Lower leg skin (tissue), 4 donors: Measurements from ENCODE around the gene OTUD7B. TPM values are rescaled to one million over a fixed set of nuclear protein-coding genes. Genes with fewer than 3 reads are reported as not detected.

Source experiments
- DNase-seq, 2 donors: peaks; one replicate each; pipeline ENCODE4 v3.0.0-alpha.2; 2019; ENCODE audit warnings: low spot score in 2 of 2
- H3K4me3 ChIP-seq: fragments of 200-600 bp; sonication (generic); 2 replicates; pipeline ENCODE4 v1.5.1; 2017; ENCODE audit warnings: mild to moderate bottlenecking, low read depth; ENCODE audit not compliant: poor library complexity, severe bottlenecking
- POLR2A ChIP-seq, 2 donors: fragments of 450-650 bp; IDR thresholded peaks; one replicate each; pipeline ENCODE4 v1.6.1; 2016 to 2017; ENCODE audit warnings: antibody characterized with exemption in 2 of 2, mild to moderate bottlenecking in 1 of 2, moderate library complexity in 1 of 2
- WGBS, 2 donors: methylation state at CpG; one replicate each; pipeline ENCODE4 v1.1.5; 2018; 5-methylcytosine and 5-hydroxymethylcytosine counted together
- intact Hi-C: fragments of 100-400 bp; cut with DNase I; formaldehyde crosslinking; loops from one replicate; pipeline ENCODE4 v1.15.0; 2023; ENCODE audit warnings: low total_unique reads
- total RNA-seq, 4 donors: library from RNA; depleted of rRNA; stranded (reverse); fragments of >200 nt; gene quantifications; one replicate each; pipeline ENCODE4 v1.1.0, GENCODE V29; 2016
- TF ChIP-seq, protein P1 (sequence below), 3 donors: fragments of 450-650 bp; IDR thresholded peaks; one replicate each; pipeline ENCODE4 v1.5.1; 2016; ENCODE audit warnings: antibody characterized with exemption in 3 of 3, mild to moderate bottlenecking in 3 of 3, moderate library complexity in 2 of 3

Gene OTUD7B
- total RNA-seq, 4 donors from 2014 or later, result 16.9 to 21.4 (median 18.4) TPM

DNA sequence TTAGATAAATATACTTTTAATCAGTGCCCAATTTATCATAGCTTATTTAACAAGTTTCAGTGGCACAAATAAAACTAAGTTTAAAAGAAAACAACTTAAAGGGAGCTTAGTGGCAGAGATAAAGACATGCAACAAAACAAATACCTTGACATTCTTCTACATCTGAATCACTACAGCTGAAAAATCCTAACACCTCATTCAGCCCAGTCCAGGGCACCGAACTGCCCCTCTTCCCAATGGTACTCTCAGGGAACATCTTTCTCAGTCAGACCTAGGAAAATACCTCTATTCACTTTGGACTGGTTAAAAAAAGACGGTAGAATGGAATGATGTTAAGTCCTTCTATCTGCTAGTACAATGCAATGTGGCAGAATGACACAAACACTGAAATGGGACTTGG, 8.3 kb downstream of the OTUD7B start:
- H3K4me3 ChIP-seq, result no peak overlapping the region
- DNase-seq, result no peak
- WGBS, 2 donors, result 90 to 91% methylated on average over 2 of the region's 2 CpGs
- no peak for TF ChIP-seq POLR2A (IDR thresholded peaks at IDR 0.05)
- TF ChIP-seq, protein P1, sequence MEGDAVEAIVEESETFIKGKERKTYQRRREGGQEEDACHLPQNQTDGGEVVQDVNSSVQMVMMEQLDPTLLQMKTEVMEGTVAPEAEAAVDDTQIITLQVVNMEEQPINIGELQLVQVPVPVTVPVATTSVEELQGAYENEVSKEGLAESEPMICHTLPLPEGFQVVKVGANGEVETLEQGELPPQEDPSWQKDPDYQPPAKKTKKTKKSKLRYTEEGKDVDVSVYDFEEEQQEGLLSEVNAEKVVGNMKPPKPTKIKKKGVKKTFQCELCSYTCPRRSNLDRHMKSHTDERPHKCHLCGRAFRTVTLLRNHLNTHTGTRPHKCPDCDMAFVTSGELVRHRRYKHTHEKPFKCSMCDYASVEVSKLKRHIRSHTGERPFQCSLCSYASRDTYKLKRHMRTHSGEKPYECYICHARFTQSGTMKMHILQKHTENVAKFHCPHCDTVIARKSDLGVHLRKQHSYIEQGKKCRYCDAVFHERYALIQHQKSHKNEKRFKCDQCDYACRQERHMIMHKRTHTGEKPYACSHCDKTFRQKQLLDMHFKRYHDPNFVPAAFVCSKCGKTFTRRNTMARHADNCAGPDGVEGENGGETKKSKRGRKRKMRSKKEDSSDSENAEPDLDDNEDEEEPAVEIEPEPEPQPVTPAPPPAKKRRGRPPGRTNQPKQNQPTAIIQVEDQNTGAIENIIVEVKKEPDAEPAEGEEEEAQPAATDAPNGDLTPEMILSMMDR (IDR thresholded peaks at IDR 0.05), result no peak
- intact Hi-C loops, result no loop called here

DNA sequence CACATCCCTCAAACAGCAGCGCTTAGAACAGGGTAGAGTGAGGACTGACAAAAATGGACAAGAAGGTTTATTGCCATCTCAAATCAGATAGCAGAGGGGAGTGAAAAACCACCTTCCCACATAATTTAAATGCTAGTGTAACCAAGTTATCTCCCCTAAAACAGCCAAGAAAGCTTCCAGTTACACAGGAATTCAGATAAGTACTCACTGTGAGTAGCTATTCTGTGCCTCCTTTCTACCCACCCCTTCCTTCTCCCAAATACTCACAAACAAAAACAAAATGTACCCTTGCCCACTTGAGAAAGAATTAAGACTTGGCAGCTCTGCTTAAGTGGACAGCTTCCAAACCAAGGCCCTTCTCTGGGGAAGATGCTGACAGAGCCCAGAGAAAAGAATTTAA, 9.1 kb downstream of the OTUD7B start:
- H3K4me3 ChIP-seq, result no peak overlapping the region
- intact Hi-C loops, result no loop called here
- DNase-seq, result no peak
- TF ChIP-seq, protein P1 (IDR thresholded peaks at IDR 0.05), result no peak
- TF ChIP-seq POLR2A (IDR thresholded peaks at IDR 0.05), result no peak
- WGBS, 2 donors, result 87 to 96% methylated on average over 1 of the region's 1 CpG

DNA sequence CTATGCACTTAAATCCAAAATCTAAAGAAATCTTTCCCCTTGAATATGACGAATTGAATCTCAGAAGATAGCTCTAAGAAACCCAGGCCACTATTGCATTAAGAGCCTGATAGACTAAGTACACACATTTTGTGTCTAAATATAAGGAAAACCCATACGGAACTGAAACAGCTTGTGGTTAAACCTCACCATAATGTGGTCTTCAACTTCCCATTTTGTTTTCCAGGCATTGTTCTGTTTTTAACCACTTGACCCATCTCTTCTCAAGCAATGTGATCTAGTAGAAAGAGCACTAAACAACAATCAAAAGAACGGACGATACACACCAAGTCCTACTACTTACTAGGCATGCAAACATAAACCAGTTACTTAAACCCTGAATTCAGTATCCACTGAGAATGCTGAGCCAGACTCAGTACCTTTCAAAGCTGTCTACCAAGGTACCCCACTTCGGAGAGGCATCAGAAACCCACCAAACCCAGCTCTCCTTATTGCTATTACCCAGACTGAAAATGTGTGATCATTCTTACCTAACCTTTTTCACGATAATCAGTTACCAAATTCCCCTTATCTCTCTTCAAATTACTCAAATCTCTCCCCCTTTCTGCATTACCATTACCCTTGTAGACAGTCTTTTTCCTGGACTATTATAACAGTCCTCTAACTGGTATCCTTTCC, 12.8 kb downstream of the OTUD7B start:
- no peak for DNase-seq

DNA sequence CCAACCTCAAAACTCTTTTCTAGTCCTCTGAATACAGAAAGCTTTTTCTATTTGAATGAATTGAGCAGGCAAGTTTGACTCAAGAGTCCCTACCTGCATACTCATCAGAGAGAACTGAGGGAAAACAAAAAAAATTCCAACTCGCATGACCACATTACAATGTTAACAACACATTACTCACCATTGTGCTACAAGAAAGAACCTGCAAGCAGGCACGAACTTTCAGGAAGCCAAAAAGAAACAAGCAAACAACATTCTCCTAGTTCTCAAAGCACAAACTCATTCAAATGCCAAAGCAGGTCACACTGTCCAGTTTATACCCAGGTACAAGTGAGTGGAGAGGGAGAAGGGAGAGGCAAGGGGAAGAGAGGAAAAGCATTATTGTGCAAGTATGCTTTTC, 14.6 kb downstream of the OTUD7B start:
- WGBS, 2 donors, result 37 to 50% methylated on average over 2 of the region's 2 CpGs
- intact Hi-C loops, result no loop called here
- DNase-seq, result no peak

More for the DNA sequence above, 12.8 kb downstream of the OTUD7B start:
- H3K4me3 ChIP-seq, result no peak overlapping the region
- no peak for TF ChIP-seq POLR2A (IDR thresholded peaks at IDR 0.05)
- intact Hi-C loops, result no loop called here
- 80 to 82% methylated on average over 6 of the region's 6 CpGs for WGBS, 2 donors

DNA sequence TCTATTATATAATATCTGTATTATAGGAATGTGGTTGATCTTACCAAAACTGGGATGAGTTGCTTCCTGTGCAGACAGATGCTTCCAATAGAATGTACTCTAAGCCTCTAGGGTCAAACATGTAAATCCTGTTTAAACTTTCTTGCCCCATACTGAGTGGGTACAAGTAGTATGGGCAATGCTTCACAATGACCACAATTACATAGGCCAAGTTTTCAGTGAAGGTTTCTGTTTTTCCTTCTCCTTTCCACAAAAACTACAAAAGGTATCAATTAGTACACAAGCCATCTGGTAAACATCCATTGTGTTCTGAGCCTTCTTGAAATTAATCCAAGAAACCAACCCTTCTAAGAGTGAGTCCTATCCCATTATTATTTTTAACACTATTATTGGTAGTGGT, 16.8 kb downstream of the OTUD7B start:
- TF ChIP-seq POLR2A (IDR thresholded peaks at IDR 0.05), result no peak
- TF ChIP-seq, protein P1 (IDR thresholded peaks at IDR 0.05), result no peak
- H3K4me3 ChIP-seq, result no peak overlapping the region
- intact Hi-C loops, result no loop called here
- no peak for DNase-seq

More for the DNA sequence above, 14.6 kb downstream of the OTUD7B start:
- TF ChIP-seq, protein P1 (IDR thresholded peaks at IDR 0.05), result no peak
- no peak for TF ChIP-seq POLR2A (IDR thresholded peaks at IDR 0.05)
- no peak overlapping the region for H3K4me3 ChIP-seq

DNA sequence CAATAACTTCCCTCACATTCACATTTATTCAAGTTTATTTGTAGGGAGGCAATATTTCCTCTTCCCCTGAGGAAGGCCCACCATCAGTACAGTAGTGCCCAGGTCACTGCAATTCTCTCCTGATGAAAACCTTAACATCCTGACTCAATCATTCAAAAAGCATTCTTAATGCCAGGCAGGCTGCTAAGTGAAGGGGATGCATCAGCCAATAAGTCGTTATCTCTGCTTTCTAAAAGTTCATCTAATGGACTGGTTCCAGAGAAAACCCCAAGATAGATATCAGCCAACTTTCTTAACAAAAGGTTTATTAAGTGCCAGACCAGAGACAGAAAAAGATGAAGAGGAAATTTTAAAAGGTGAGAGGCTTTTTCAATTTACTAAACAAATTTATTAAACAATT, 17.3 kb downstream of the OTUD7B start:
- 39% methylated on average over 1 of the region's 1 CpG for WGBS, 2 donors
- TF ChIP-seq, protein P1 (IDR thresholded peaks at IDR 0.05), result no peak
- TF ChIP-seq POLR2A (IDR thresholded peaks at IDR 0.05), result no peak
- H3K4me3 ChIP-seq, result no peak overlapping the region
- intact Hi-C loops, result no loop called here
- DNase-seq, result no peak
